T47D (cell line): ENCODE measurements around the gene GRK5.

ENCODE experiments used
- DNase-seq, 2 experiments: peaks; one replicate each; pipeline versions ENCODE4 v3.0.0 to v3.0.0-alpha.2; 2011 to 2012; ENCODE audit warnings: low read depth in 1 of 2, low spot score in 1 of 2
- JUND ChIP-seq: IDR thresholded peaks from 2 replicates; pipeline ENCODE4 v1.6.1; 2012; ENCODE audit warnings: low read depth
- in situ Hi-C: cut with HindIII; loops from 2 replicates; pipeline ENCODE4 v1.10.0; 2016; ENCODE audit warnings: low sequenced_read_pairs, low pct_unique_long_range_greater_than_20kb

Gene GRK5

GRCh38 chr10:119241066-119241465, 33.7 kb downstream of the GRK5 start:
- DNase-seq, result no peak
- in situ Hi-C loops, result no loop called here
- TF ChIP-seq JUND, result no peak

GRCh38 chr10:119242186-119242585, 34.8 kb downstream of the GRK5 start:
- no peak for DNase-seq
- no peak for TF ChIP-seq JUND
- in situ Hi-C loops, result no loop called here

GRCh38 chr10:119243488-119243887, 36.1 kb downstream of the GRK5 start:
- in situ Hi-C loops, result no loop called here
- TF ChIP-seq JUND, result no peak
- no peak for DNase-seq

- no peak for TF ChIP-seq JUND
- in situ Hi-C loops, result no loop called here
- no peak for DNase-seq
Measured at GRCh38 chr10:119243967-119244366, 36.6 kb downstream of the GRK5 start.

- in situ Hi-C loops, result no loop called here
- no peak for DNase-seq
- TF ChIP-seq JUND, result no peak
Measured at GRCh38 chr10:119245272-119245671, 37.9 kb downstream of the GRK5 start.

- DNase-seq, result no peak
- in situ Hi-C loops, result no loop called here
- no peak for TF ChIP-seq JUND
Measured at GRCh38 chr10:119246862-119247549, 39.6 kb downstream of the GRK5 start.

- no peak for DNase-seq
- in situ Hi-C loops, result no loop called here
- no peak for TF ChIP-seq JUND
Measured at GRCh38 chr10:119247550-119247894, 40.2 kb downstream of the GRK5 start.

GRCh38 chr10:119248184-119248583, 40.8 kb downstream of the GRK5 start:
- in situ Hi-C loops, result no loop called here
- no peak for TF ChIP-seq JUND
- no peak for DNase-seq

GRCh38 chr10:119248681-119249080, 41.3 kb downstream of the GRK5 start:
- TF ChIP-seq JUND, result no peak
- in situ Hi-C loops, result no loop called here
- no peak for DNase-seq

GRCh38 chr10:119250641-119251314, 43.4 kb downstream of the GRK5 start:
- in situ Hi-C loops, result no loop called here
- DNase-seq, result no peak
- TF ChIP-seq JUND, result no peak

GRCh38 chr10:119251315-119251708, 43.9 kb downstream of the GRK5 start:
- in situ Hi-C loops, result no loop called here
- no peak for TF ChIP-seq JUND
- no peak for DNase-seq

- in situ Hi-C loops, result no loop called here
- TF ChIP-seq JUND, result no peak
- DNase-seq, result no peak
Measured at GRCh38 chr10:119252051-119252465, 44.7 kb downstream of the GRK5 start.

- in situ Hi-C loops, result no loop called here
- DNase-seq, result no peak
- no peak for TF ChIP-seq JUND
Measured at GRCh38 chr10:119252470-119253151, 45.2 kb downstream of the GRK5 start.
